GM08714 (cell line): ENCODE data around the gene MAGEA12.
"Not testable (repeated sequence)": the region's sequence is repeated elsewhere in the genome, so short reads cannot be mapped to it uniquely, and the experiment has no call there.

Source experiments
- H3K4me3 ChIP-seq: fragments of 200-500 bp; sonication (Bioruptor generic); 2 replicates; pipeline ENCODE4 v1.5.1; 2014; ENCODE audit warnings: mild to moderate bottlenecking, low read length, inconsistent platforms
- ZNF274 ChIP-seq: IDR thresholded peaks from 2 replicates; pipeline ENCODE4 v1.6.1; 2012; ENCODE audit warnings: mild to moderate bottlenecking, low read depth, low read length

Gene MAGEA12

GRCh38 chrX:152733261-152733975 is at the start of gene MAGEA12, which contains the start of gene CSAG1:
Gene MAGEA12, plus strand, starts transcription at chrX:152733757. Its CDS starts 2,405 bp downstream, at chrX:152736162.
Gene CSAG1, minus strand, starts transcription at chrX:152733721. Its CDS starts 1,261 bp downstream, at chrX:152732460.
- no peak for TF ChIP-seq ZNF274
- H3K4me3 ChIP-seq = no peak within 1 kb of the TSS

DNA sequence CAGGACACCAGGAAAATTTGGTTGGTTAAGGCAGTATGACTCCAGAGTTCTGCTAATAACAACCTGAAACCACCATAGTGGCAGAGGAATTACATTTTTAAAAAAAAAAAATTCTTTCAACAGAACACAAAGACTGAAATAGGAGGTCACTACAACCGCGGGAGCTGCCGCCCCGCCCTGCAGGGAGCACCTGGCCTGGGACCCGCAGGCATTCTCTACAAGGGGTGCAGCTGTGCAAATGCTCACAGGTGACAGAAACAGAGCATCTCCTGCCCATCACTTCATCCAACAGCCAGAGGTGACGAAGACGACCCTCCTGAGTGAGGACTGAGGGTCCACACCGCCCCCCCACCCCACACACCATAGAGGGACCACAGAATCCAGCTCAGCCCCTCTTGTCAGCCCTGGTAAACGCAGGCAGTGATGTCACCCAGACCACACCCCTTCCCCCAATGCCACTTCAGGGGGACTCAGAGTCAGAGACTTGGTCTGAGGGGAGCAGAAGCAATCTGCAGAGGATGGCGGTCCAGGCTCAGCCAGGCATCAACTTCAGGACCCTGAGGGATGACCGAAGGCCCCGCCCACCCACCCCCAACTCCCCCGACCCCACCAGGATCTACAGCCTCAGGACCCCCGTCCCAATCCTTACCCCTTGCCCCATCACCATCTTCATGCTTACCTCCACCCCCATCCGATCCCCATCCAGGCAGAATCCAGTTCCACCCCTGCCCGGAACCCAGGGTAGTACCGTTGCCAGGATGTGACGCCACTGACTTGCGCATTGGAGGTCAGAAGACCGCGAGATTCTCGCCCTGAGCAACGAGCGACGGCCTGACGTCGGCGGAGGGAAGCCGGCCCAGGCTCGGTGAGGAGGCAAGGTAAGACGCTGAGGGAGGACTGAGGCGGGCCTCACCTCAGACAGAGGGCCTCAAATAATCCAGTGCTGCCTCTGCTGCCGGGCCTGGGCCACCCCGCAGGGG is 35.3 kb upstream of the MAGEA12 start, which contains the start of gene MAGEA3:
Gene MAGEA3 (plus strand): TSS at position 843 of the 980 bp plus-strand sequence. CDS start 2,039 bp downstream, outside the sequence.
- H3K4me3 ChIP-seq = not testable (repeated sequence)

GRCh38 chrX:152700390-152700789 is 33.2 kb upstream of the MAGEA12 start:
- H3K4me3 ChIP-seq = not testable (repeated sequence)

GRCh38 chrX:152706500-152706899 is 27.1 kb upstream of the MAGEA12 start:
- not testable (repeated sequence) for H3K4me3 ChIP-seq

- H3K4me3 ChIP-seq = not testable (repeated sequence)
These were observed 24.4 kb upstream of the MAGEA12 start, which contains the start of gene CSAG2 for GRCh38 chrX:152709173-152709572. Gene CSAG2, minus strand, starts transcription at chrX:152709273. Its CDS starts 161 bp downstream, at chrX:152709112.

GRCh38 chrX:152713195-152713594 is 20.4 kb upstream of the MAGEA12 start:
- not testable (repeated sequence) for H3K4me3 ChIP-seq

DNA sequence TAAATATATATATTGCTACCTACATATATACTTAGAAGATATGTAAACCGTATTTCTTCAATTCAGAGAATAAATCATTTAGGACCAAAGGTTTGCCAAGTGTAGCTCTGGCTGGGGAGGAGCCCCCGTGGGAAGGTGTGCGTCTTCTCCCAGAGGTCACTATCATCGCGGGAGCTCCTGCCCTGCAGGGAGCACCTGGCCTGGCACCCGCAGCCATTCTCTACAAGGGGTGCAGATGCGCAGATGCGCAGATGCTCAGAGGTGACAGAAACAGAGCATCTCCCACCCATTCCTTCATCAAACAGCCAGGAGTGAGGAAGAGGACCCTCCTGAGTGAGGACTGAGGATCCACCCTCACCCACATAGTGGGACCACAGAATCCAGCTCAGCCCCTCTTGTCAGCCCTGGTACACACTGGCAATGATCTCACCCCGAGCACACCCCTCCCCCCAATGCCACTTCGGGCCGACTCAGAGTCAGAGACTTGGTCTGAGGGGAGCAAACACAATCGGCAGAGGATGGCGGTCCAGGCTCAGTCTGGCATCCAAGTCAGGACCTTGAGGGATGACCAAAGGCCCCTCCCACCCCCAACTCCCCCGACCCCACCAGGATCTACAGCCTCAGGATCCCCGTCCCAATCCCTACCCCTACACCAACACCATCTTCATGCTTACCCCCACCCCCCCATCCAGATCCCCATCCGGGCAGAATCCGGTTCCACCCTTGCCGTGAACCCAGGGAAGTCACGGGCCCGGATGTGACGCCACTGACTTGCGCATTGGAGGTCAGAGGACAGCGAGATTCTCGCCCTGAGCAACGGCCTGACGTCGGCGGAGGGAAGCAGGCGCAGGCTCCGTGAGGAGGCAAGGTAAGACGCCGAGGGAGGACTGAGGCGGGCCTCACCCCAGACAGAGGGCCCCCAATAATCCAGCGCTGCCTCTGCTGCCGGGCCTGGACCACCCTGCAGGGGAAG is 19.5 kb upstream of the MAGEA12 start, which contains the start of gene MAGEA2B:
Gene MAGEA2B (plus strand): TSS at position 814 of the 973 bp plus-strand sequence. CDS start 2,479 bp downstream, outside the sequence.
- not testable (repeated sequence) for H3K4me3 ChIP-seq

DNA sequence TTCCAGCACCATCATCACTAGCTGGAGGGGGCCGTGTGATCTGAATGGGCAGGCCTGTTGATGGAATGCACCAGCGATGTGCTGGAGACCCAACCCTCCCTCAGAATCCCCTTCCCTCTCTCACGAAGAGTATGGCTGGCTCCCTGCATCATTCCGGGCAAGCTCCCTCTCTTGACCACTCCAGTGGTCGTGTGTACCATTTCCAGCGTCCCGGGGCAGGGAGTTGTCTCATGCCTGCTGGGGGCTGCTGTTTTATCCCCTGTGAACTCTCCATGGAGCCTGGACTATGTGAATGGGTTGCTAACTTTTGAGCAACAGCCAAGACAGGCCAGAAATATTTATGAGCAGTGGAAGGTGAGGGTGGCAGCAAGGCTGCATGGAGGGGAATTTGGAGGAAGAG is 8.1 kb upstream of the MAGEA12 start:
- no peak for TF ChIP-seq ZNF274
- H3K4me3 ChIP-seq = no peak overlapping the region

DNA sequence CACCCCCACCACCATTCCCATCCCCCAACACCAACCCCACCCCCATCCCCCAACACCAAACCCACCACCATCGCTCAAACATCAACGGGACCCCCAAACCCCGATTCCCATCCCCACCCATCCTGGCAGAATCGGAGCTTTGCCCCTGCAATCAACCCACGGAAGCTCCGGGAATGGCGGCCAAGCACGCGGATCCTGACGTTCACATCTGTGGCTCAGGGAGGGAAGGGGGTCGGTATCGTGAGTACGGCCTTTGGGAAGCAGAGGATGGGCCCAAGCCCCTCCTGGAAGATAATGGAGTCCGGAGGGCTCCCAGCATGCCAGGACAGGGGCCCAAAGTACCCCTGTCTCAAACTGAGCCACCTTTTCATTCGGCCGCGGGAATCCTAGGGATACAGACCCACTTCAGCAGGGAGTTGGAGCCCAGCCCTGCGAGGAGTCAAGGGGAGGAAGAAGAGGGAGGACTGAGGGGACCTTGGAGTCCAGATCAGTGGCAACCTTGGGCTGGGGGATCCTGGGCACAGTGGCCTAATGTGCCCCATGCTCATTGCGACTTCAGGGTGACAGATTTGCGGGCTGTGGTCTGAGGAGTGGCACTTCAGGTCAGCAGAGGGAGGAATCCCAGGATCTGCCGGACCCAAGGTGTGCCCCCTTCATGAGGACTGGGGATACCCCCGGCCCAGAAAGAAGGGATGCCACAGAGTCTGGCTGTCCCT is 744 bp downstream of the MAGEA12 start:
- not testable (repeated sequence) for H3K4me3 ChIP-seq

DNA sequence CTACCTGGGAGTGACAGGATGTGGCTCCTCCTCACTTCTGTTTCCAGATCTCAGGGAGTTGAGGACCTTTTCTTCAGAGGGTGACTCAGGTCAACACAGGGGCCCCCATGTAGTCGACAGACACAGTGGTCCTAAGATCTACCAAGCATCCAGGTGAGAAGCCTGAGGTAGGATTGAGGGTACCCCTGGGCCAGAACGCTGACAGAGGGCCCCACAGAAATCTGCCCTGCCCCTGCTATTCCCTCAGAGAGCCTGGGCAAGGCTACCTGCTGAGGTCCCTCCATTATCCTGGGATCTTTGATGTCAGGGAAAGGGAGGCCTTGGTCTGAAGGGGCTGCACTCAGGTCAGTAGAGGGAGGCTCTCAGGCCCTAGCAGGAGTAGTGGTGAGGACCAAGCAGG is 1.5 kb downstream of the MAGEA12 start:
- H3K4me3 ChIP-seq = no peak overlapping the region

GRCh38 chrX:152735860-152736511 is 2.4 kb downstream of the MAGEA12 start:
- H3K4me3 ChIP-seq = no peak overlapping the region
- no peak for TF ChIP-seq ZNF274

More for the DNA sequence above, 1.5 kb downstream of the MAGEA12 start:
- TF ChIP-seq ZNF274 = no peak

DNA sequence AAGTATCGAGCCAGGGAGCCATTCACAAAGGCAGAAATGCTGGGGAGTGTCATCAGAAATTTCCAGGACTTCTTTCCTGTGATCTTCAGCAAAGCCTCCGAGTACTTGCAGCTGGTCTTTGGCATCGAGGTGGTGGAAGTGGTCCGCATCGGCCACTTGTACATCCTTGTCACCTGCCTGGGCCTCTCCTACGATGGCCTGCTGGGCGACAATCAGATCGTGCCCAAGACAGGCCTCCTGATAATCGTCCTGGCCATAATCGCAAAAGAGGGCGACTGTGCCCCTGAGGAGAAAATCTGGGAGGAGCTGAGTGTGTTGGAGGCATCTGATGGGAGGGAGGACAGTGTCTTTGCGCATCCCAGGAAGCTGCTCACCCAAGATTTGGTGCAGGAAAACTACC is 3.0 kb downstream of the MAGEA12 start:
- H3K4me3 ChIP-seq = not testable (repeated sequence)

- H3K4me3 ChIP-seq = no peak overlapping the region
- TF ChIP-seq ZNF274 = no peak
These were observed 5.0 kb downstream of the MAGEA12 start for GRCh38 chrX:152738560-152738959.

DNA sequence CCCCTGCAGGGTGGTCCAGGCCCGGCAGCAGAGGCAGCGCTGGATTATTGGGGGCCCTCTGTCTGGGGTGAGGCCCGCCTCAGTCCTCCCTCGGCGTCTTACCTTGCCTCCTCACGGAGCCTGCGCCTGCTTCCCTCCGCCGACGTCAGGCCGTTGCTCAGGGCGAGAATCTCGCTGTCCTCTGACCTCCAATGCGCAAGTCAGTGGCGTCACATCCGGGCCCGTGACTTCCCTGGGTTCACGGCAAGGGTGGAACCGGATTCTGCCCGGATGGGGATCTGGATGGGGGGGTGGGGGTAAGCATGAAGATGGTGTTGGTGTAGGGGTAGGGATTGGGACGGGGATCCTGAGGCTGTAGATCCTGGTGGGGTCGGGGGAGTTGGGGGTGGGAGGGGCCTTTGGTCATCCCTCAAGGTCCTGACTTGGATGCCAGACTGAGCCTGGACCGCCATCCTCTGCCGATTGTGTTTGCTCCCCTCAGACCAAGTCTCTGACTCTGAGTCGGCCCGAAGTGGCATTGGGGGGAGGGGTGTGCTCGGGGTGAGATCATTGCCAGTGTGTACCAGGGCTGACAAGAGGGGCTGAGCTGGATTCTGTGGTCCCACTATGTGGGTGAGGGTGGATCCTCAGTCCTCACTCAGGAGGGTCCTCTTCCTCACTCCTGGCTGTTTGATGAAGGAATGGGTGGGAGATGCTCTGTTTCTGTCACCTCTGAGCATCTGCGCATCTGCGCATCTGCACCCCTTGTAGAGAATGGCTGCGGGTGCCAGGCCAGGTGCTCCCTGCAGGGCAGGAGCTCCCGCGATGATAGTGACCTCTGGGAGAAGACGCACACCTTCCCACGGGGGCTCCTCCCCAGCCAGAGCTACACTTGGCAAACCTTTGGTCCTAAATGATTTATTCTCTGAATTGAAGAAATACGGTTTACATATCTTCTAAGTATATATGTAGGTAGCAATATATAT is 20.4 kb downstream of the MAGEA12 start, which contains the start of gene MAGEA2:
Gene MAGEA2 (minus strand): TSS at position 157 of the 965 bp plus-strand sequence. CDS start 2,479 bp downstream, outside the sequence.
- not testable (repeated sequence) for H3K4me3 ChIP-seq

DNA sequence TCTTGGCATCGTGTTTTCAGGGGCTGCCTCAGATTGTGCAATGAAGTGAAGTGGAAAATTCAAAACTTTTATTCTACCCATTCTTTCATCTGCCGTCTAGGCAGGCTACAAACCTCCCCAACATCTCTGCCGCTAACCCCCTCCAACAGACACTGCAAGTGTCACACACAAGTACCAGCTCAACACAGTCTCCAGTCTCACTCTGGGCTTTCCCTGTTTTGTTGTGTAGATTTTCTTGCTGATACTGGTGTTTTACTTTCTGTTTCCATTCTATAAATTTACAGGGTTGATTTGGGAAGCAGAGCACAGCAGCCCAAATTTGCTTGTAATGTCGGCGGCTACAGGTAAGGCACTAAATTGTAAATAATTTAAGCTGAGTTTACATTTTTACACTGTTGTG is 21.3 kb downstream of the MAGEA12 start:
- H3K4me3 ChIP-seq = not testable (repeated sequence)

DNA sequence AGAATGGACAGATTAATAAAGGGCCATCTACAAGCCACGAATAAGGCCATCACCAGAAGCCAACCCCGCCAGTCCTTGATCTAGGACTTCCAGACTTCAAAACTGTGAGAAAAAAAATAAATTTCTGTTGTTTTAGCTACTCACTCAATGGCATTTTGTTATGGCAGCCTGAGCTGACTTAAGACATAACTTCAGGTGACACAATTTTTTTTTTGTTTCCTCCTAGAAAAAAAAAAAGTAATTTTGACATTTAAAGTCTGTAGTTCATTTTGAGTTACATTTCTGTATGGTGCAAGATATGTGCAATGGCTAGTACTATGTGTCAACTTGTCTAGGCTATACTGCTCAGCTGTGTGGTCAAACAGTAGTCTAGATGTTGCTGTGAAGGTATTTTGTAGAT is 25.4 kb downstream of the MAGEA12 start, which contains the start of gene CSAG3:
Gene CSAG3 (plus strand): TSS at position 301 of the 400 bp plus-strand sequence.
- not testable (repeated sequence) for H3K4me3 ChIP-seq

GRCh38 chrX:152759544-152759943 is 26.0 kb downstream of the MAGEA12 start:
- not testable (repeated sequence) for H3K4me3 ChIP-seq
